ENCODE data around the gene ELK1.

Gene ELK1

GRCh38 chrX:47595716-47596251 is 54.6 kb downstream of the ELK1 start:
- DNase-seq (ENCODE audit: extremely low read depth, low read depth): no peak
- TF ChIP-seq CTCF (IDR thresholded peaks at IDR 0.05; ENCODE audit: low read depth, low read length): no peak

- no peak for TF ChIP-seq CTCF (IDR thresholded peaks at IDR 0.05; ENCODE audit: low read depth, low read length)
- DNase-seq (ENCODE audit: extremely low read depth, low read depth): no peak
Observed at GRCh38 chrX:47593522-47593921, 56.8 kb downstream of the ELK1 start.

DNA sequence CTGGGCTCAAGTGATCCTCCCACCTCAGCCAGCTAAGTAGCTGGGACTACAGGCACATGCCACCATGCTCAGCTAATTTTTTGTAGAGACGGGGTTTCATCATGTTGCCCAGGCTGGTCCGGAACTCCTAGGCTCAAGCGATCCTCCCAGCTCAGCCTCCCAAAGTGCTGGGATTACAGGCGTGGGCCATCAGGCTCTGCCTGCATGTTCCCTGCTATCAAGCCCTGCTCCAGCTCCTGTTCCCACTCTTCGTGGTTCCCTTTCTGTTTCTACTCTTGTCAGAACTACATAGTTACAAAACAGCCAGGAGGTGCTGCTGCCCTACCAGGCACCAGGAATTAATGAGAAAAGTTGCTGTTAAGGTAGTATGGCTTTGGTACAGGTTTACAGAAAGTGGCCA is 59.4 kb downstream of the ELK1 start:
- TF ChIP-seq CTCF (IDR thresholded peaks at IDR 0.05; ENCODE audit: low read depth, low read length): no peak
- no peak for DNase-seq (ENCODE audit: extremely low read depth, low read depth)

DNA sequence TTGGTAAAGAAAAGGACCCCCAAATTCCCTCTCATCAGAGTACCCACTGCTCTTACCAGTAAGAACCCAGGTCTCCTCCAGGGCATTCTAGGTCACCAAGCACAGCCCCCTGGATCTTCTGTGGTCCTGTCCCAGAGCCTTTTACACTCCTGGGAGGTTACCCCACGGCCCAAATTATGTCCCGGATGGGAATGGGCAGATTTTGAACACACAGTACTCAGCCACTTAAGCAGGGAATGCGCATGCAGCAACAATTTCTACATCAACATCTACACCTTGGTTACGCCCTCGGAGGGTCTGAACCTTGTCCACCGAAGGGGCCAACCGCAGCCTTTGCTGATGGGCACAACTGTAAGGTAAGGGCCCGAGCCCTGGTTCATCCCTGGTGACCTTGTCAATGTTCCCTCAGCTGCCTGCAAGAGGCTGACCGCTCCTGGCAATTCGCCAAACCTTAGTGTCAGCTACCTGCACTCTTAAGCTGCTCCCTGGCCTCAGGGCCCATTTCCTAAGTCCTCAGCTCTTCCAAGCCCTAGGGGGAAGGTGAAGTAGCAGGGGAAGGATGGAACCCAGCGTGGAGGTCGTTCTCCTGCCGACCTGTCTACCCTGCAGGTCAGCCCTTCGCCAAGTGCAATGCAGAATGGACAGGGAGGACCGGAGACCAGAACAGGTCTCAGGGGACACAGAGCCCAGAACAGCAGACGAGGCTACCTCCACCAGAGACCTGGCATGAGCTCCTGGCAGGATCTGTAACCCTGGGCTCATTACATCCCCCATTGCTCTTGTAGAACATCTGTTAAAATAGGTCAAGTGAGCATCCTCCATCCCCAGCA is 62.2 kb downstream of the ELK1 start:
- DNase-seq (ENCODE audit: extremely low read depth, low read depth): no peak
- no peak for TF ChIP-seq CTCF (IDR thresholded peaks at IDR 0.05; ENCODE audit: low read depth, low read length)

GRCh38 chrX:47587091-47587891 is 63.1 kb downstream of the ELK1 start:
- DNase-seq (ENCODE audit: extremely low read depth, low read depth): no peak
- no peak for TF ChIP-seq CTCF (IDR thresholded peaks at IDR 0.05; ENCODE audit: low read depth, low read length)

GRCh38 chrX:47586043-47586787 is 64.1 kb downstream of the ELK1 start:
- DNase-seq (ENCODE audit: extremely low read depth, low read depth): no peak
- TF ChIP-seq CTCF (IDR thresholded peaks at IDR 0.05; ENCODE audit: low read depth, low read length): no peak
